NK-92 (cell line): ENCODE data around the gene UBE3D.
"Not testable (repeated sequence)": the region's sequence is repeated elsewhere in the genome, so short reads cannot be mapped to it uniquely, and the experiment has no call there.

Experiments
- DNase-seq: peaks from one replicate; lab custom pipeline; 2025; ENCODE audit not compliant: unreplicated experiment; lab: John Stamatoyannopoulos, UW

Gene UBE3D

GRCh38 chr6:82980086-82980485 lies 85.6 kb downstream of the UBE3D start:
- no peak for DNase-seq

GRCh38 chr6:82979657-82980056 lies 86.0 kb downstream of the UBE3D start:
- DNase-seq, result no peak

DNA sequence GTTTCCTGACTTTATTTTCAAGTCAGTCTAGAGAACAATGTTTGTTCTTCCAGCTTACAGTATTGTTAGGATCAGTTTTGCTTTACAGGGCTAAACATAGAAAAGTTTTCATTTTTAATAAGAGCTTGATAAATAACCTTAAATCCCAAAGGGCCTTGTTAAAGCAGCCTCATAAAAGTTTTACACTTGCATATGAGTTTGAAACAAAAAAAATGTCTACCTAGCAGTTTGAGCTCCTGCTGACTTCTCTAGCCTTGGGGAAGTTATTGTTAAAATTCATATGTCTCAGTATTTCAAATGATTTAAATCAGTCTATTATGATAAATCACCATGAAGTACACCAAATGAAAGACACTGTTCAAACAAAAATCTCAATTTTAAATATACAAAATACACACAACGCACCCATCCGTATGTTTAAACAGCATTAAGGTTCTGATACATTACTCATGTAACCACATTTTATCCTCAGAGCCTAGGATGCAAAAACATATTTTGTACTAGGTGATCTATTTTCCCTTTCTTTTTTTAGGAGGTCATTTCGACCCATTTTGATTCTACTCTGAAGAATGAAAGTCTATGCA lies 87.2 kb downstream of the UBE3D start:
- no peak for DNase-seq

DNA sequence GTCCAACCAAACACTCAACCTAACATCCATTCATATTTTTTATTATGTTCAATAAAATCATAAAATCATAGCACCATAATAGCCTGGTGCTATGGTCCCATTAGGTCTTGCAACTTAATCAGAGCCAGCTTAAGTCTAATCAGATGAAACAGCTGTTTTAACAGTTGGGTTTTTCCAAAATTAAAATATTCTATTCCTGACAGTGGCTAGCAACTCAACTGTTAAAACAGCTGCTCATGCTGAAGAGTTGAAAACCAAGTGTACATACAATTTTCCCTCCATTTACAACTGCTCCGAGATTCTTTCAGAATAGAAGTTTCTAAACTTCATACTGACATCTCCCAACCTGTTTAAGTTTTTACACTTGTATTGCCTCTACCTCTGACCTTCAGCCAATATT lies 89.5 kb downstream of the UBE3D start:
- no peak for DNase-seq

- DNase-seq, result no peak
These were observed 93.7 kb downstream of the UBE3D start for GRCh38 chr6:82971877-82972460.

- no peak for DNase-seq
These were observed 94.8 kb downstream of the UBE3D start for GRCh38 chr6:82970839-82971238.

GRCh38 chr6:82968708-82969107 lies 96.9 kb downstream of the UBE3D start:
- DNase-seq, result no peak

DNA sequence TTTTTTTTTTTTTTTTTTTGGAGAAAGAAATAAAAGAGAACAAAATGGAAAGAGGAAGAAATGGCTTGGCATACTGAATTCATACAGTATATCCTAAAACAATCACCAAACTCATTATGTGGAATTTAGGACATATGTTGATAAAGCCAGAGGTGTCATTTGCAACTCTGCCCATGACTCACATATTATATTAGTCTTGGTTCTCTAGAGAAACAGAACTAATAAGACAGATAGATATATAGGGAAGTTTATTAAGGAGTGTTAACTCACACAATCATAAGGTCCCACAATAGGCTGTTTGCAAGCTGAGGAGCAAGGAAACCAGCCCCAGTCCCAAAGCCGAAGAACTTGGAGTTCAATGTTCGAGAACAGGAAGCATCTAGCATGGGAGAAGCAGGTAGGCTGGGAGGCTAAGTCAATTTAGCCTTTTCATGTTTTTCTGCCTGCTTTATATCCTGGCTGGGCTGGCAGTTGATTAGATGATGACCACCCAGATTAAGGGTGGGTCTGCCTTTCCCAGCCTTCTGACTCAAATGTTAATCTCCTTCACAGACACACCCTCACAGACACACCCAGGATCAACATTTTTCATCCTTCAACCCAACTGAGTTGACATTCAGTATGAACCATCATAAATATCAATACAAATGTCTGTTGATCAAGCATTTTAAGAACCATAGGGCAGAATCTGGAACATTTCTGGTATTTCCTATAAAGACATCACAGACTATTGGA lies 102.3 kb downstream of the UBE3D start:
- no peak for DNase-seq

GRCh38 chr6:82959385-82959941 lies 106.2 kb downstream of the UBE3D start:
- DNase-seq, result no peak

- no peak for DNase-seq
These were observed 107.1 kb downstream of the UBE3D start for GRCh38 chr6:82958551-82958950.

GRCh38 chr6:82957868-82958245 lies 107.8 kb downstream of the UBE3D start:
- DNase-seq, result no peak

GRCh38 chr6:82957171-82957867 lies 108.3 kb downstream of the UBE3D start:
- no peak for DNase-seq

GRCh38 chr6:82955841-82956240 lies 109.8 kb downstream of the UBE3D start:
- DNase-seq, result no peak

- DNase-seq, result no peak
These were observed 110.6 kb downstream of the UBE3D start for GRCh38 chr6:82954937-82955577.

DNA sequence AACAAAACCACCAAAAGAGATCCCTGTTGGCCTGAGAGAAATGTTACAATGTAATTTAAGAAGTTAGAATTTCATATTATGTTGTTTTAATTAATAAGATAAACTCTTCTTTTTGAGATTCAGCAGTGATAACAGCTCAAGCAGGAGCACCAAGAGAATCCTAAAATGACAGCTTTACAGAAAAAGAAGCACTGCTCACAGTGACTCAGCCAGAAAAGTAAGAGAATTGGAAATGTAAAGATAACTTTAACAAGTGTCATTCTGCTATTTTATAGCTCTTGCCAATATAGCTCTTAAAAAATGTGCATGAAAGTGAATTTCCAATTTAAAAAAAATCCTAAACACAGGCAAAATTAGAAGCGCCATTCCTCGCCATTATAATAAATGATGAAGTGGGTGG lies 111.3 kb downstream of the UBE3D start:
- DNase-seq, result no peak

DNA sequence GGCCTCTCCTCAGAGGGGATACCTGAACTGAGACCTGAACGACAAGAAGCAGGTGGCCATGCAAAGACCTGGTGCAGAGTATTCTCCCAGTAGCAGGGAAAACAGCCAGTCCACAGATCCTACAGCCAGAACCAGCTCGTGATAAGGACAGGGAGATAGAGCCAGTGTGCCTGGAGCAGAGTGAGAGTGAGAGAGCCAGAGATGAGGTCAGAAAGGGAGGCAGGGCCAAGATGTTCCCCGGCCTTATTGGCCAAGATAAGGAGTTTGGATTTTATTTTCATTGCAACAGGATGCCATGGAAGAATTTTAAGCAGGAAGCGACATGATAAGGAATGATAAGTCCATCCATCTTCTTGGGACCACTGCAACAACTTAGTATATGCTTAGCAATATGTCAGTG lies 111.8 kb downstream of the UBE3D start:
- no peak for DNase-seq

- no peak for DNase-seq
These were observed 113.7 kb downstream of the UBE3D start for GRCh38 chr6:82951935-82952334.

DNA sequence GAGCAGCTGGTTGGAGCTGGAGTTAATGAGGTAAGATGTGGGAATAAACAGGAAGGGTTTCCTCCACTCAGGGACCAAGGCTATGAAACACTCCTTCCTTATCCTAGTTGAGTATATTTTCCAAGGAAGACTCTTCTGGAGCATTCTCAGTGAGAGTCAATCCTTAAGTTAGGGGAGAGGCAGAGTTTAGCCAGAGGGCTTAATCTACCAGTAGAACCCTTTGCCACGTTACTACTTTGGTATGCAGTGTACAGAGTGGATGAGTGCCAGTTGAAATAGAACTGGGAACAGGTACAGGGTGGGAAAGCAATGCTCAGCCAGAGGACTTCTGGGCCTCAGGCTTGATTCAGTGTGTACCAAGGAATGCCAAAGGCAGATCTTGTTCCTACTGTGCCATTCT lies 114.3 kb downstream of the UBE3D start:
- DNase-seq, result no peak

GRCh38 chr6:82930915-82931314 lies 134.7 kb downstream of the UBE3D start:
- DNase-seq, result not testable (repeated sequence)

DNA sequence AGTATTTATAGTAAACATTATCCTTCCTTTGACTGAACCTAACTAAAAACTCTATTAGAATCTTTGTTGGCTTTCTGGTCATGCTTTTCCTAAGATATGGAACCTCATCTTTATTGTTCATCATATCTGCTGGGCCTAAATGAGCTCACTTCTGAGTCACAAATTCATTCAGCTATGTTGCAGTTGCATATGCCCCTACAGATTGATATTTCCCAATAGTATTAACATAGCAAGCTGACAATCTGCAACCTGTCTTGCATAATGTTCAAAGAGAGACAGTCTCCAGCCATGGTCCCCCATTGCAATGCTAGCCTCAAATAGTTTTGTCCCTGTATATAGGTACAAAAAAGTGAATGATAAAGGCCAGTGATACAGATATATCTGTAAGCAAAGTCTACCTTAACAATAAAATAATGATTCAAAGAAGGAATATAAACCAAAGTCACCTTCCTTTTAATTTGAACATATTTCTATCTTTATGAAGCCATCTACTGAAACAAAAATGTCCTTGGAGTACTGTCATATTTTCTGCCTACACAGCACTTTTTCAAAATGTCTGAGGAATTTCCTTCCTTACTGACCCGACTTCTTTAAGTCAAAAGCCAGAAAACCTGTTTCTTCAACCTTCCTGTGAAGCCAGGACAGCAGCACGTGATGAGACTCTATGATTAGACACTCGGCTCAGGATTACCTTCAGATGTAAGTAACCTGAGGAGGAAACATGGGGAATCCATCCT lies 140.7 kb downstream of the UBE3D start:
- DNase-seq, result no peak

DNA sequence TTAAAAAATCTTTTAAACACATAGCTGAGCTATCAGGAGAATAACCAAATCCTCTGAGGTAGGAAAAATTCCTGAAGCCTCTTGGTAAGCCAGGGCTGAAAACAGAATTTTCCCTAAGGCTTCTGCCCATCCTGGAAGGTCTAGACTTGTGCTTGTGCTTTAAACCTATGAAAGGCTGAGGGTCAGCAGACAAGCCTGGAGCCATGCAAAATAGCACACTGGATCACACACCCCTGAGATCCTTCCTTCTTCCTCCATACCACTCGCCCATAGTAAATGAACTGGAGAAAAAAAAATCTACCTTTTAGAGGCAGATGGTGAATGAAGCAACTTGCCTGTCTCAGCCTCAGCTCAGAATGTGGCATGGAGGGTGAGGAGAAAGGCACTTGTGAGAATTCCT lies 144.4 kb downstream of the UBE3D start:
- no peak for DNase-seq
